PFSK-1 (cell line): Measurements from ENCODE around the gene DGKB.
A peak's percentile ranks its signal among the peaks of the same experiment; 100 is the strongest.

Experiments used
- FOXP2 ChIP-seq: optimal IDR thresholded peaks from 2 replicates; pipeline ENCODE3; 2011; ENCODE audit warnings: borderline replicate concordance, control low read depth, inconsistent platforms; ENCODE audit not compliant: insufficient read depth; ENCODE audit errors: extremely low read length, extremely low read depth
- POLR2AphosphoS5 ChIP-seq: IDR thresholded peaks from 2 replicates; pipeline ENCODE4 v1.6.1; 2012; ENCODE audit warnings: low read depth, mild to moderate bottlenecking, control low read depth, low read length, moderate library complexity
- REST ChIP-seq, 2 experiments: IDR thresholded peaks; 2 replicates each; pipeline versions ENCODE4 v1.6.1 to v1.8.0; 2011 to 2012; ENCODE audit warnings: low read depth in 2 of 2, low read length in 2 of 2, control low read depth in 1 of 2, inconsistent platforms in 1 of 2, mild to moderate bottlenecking in 1 of 2, moderate library complexity in 1 of 2; ENCODE audit not compliant: insufficient read depth in 1 of 2
- SIN3A ChIP-seq: IDR thresholded peaks from 2 replicates; pipeline ENCODE4 v1.6.1; 2012; ENCODE audit warnings: mild to moderate bottlenecking, low read length, moderate library complexity, borderline replicate concordance; ENCODE audit not compliant: insufficient read depth
- TAF1 ChIP-seq: IDR thresholded peaks from 2 replicates; pipeline ENCODE4 v1.6.1; 2012; ENCODE audit warnings: low read length, control low read depth, borderline replicate concordance; ENCODE audit not compliant: insufficient read depth

The DGKB gene

GRCh38 chr7:14934839-14935238 is 32.3 kb upstream of the DGKB start:
- TF ChIP-seq SIN3A (no peak), FOXP2 (no peak), TAF1 (no peak), REST (IDR thresholded peaks at IDR 0.05; ENCODE audit: insufficient read depth in 1 of 2, low read depth in 2 of 2, low read length in 2 of 2) (no peak), POLR2AphosphoS5 (no peak)

- no peak for TF ChIP-seq TAF1
- TF ChIP-seq FOXP2 = no peak
- no peak for TF ChIP-seq SIN3A
- no peak for TF ChIP-seq POLR2AphosphoS5
- TF ChIP-seq REST (IDR thresholded peaks at IDR 0.05; ENCODE audit: insufficient read depth in 1 of 2, low read depth in 2 of 2, low read length in 2 of 2) = 0 out of 4 replicates have a peak, but pooled peaks of 1 of the 2 experiments have one; percentile 35
Observed at GRCh38 chr7:14931511-14932215, 29.1 kb upstream of the DGKB start.

GRCh38 chr7:14924398-14924797 is 21.8 kb upstream of the DGKB start:
- TF ChIP-seq SIN3A (no peak), TAF1 (no peak), POLR2AphosphoS5 (no peak), FOXP2 (no peak), REST (IDR thresholded peaks at IDR 0.05; ENCODE audit: insufficient read depth in 1 of 2, low read depth in 2 of 2, low read length in 2 of 2) (no peak)

- TF ChIP-seq POLR2AphosphoS5 = no peak
- TF ChIP-seq REST (IDR thresholded peaks at IDR 0.05; ENCODE audit: insufficient read depth in 1 of 2, low read depth in 2 of 2, low read length in 2 of 2) = peak in 1 of 2 experiments; percentile 58; a peak in 2 of 4 replicates
Observed at GRCh38 chr7:14911077-14911476, 8.5 kb upstream of the DGKB start.

GRCh38 chr7:14908697-14909096 is 6.1 kb upstream of the DGKB start:
- TF ChIP-seq FOXP2 (no peak), SIN3A (no peak), REST (IDR thresholded peaks at IDR 0.05; ENCODE audit: insufficient read depth in 1 of 2, low read depth in 2 of 2, low read length in 2 of 2) (no peak), TAF1 (no peak), POLR2AphosphoS5 (no peak)
